Upper lobe of left lung (tissue), 6 donors: ENCODE data around the gene BRD7. TPM values are rescaled to one million over a fixed set of nuclear protein-coding genes. Genes with fewer than 3 reads are reported as not detected.

ENCODE experiments used
- ATAC-seq, 2 donors: fragments of 200-7000 bp; cut with Tn5 transposase; one replicate each; pipeline ENCODE4 v1.9.1; 2022; ENCODE audit warnings: mild to moderate bottlenecking in 2 of 2, moderate library complexity in 2 of 2; ENCODE audit not compliant: low FRiP score in 2 of 2
- DNase-seq, 2 donors: peaks; one replicate each; pipeline ENCODE4 v3.0.0-alpha.2; 2019 to 2020
- H3K27ac ChIP-seq, 4 donors: fragments of 200-600 bp; sonication (generic); one replicate each; pipeline ENCODE4 v1.5.1; 2016 to 2019
- H3K27me3 ChIP-seq, 4 donors: fragments of 200-600 bp; sonication (generic); one replicate each; pipeline ENCODE4 v1.5.1; 2017 to 2019
- H3K36me3 ChIP-seq, 4 donors: fragments of 200-600 bp; sonication (generic); one replicate each; pipeline ENCODE4 v1.5.1; 2016 to 2019
- H3K4me1 ChIP-seq, 4 donors: fragments of 200-600 bp; sonication (generic); one replicate each; pipeline ENCODE4 v1.5.1; 2018 to 2019
- H3K4me3 ChIP-seq, 4 donors: fragments of 200-600 bp; sonication (generic); one replicate each; pipeline ENCODE4 v1.5.1; 2017 to 2019; ENCODE audit warnings: mild to moderate bottlenecking in 2 of 4, moderate library complexity in 1 of 4
- H3K9me3 ChIP-seq, 4 donors: fragments of 200-600 bp; sonication (generic); one replicate each; pipeline ENCODE4 v1.5.1; 2018 to 2019
- CTCF ChIP-seq, 6 experiments: fragments of 450-650 bp in 4 of 6; fragments of 200-600 bp in 2 of 6; sonication (generic) in 2 of 6; IDR thresholded peaks; one replicate each; pipeline ENCODE4 v1.5.1; 2016 to 2019; ENCODE audit warnings: antibody characterized with exemption in 6 of 6
- EP300 ChIP-seq, 4 donors: sonication (generic); formaldehyde crosslinking; IDR thresholded peaks; one replicate each; pipeline ENCODE4 v1.5.1; 2017; ENCODE audit warnings: antibody characterized with exemption in 4 of 4, control low read depth in 2 of 4
- POLR2A ChIP-seq, 4 donors: fragments of 450-650 bp; IDR thresholded peaks; one replicate each; pipeline ENCODE4 v1.5.1; 2016 to 2017; ENCODE audit warnings: antibody characterized with exemption in 4 of 4, mild to moderate bottlenecking in 2 of 4
- POLR2AphosphoS5 ChIP-seq, 2 donors: sonication (generic); formaldehyde crosslinking; IDR thresholded peaks; one replicate each; pipeline ENCODE4 v1.5.1; 2017; ENCODE audit warnings: antibody characterized with exemption in 2 of 2
- WGBS, 2 donors: methylation state at CpG; one replicate each; pipeline ENCODE4 v1.1.5; 2017 to 2018; 5-methylcytosine and 5-hydroxymethylcytosine counted together
- total RNA-seq, 6 donors: library from RNA; depleted of rRNA in 4 of 6; stranded (reverse); fragments of >200 nt in 4 of 6; gene quantifications; one replicate each; pipeline versions ENCODE4 v1.1.0 to v1.2.1, GENCODE V29; 2016 to 2021
- donor health status: DM: no; HTN: no; CAD: no; lungs with moderate emphysema.
- donor health status: DM: no; HTN: yes; CAD: no; lungs with severe emphysema.

The BRD7 gene
- total RNA-seq, 6 donors from 2014 or later = 41.5 to 68.2 (median 53.4) TPM

- Histone ChIP-seq H3K4me1 (peaks cover 4 to 14% (median 11%) of the 10 kb centered on the region in 4 donors), H3K27ac (no peak overlapping the region), H3K27me3 (no peaks in the 10 kb centered on the region), H3K9me3 (no peaks in the 10 kb centered on the region), H3K4me3 (no peak overlapping the region), H3K36me3 (peaks cover 0 to 67% (median 9%) of the 10 kb centered on the region in 4 donors)
- TF ChIP-seq CTCF (IDR thresholded peaks at IDR 0.05) (peak in 4 of 6 experiments; percentile 14 to 45 (median 30)), EP300 (IDR thresholded peaks at IDR 0.05) (no peak)
- WGBS, 2 donors = 69% methylated on average over 6 to 7 of the region's 7 CpGs
- peak; percentile 45 to 82 for ATAC-seq
- DNase-seq = no peak
Observed at GRCh38 chr16:50326835-50327465, 41.8 kb downstream of the BRD7 start.

GRCh38 chr16:50326264-50326663 lies 42.5 kb downstream of the BRD7 start:
- Histone ChIP-seq H3K27ac (no peak overlapping the region), H3K27me3 (no peaks in the 10 kb centered on the region), H3K36me3 (peaks cover 0 to 74% (median 11%) of the 10 kb centered on the region in 4 donors), H3K4me1 (peaks cover 4 to 14% (median 11%) of the 10 kb centered on the region in 4 donors), H3K4me3 (no peak overlapping the region), H3K9me3 (no peaks in the 10 kb centered on the region)
- DNase-seq (no peak), ATAC-seq (no peak)
- WGBS, 2 donors = 91 to 96% methylated on average over 5 of the region's 5 CpGs
- TF ChIP-seq POLR2AphosphoS5 (IDR thresholded peaks at IDR 0.05) = no peak

- Histone ChIP-seq H3K4me1 (peaks cover 0 to 7% (median 4%) of the 10 kb centered on the region in 4 donors), H3K27ac (peak overlapping the region in 1 of 4 donors; percentile 38), H3K27me3 (no peaks in the 10 kb centered on the region), H3K4me3 (no peak overlapping the region), H3K9me3 (no peaks in the 10 kb centered on the region), H3K36me3 (peaks cover 14 to 84% (median 25%) of the 10 kb centered on the region in 4 donors)
- 63 to 69% methylated on average over 6 of the region's 6 CpGs for WGBS, 2 donors
- DNase-seq (no peak), ATAC-seq (peak in 1 of 2 donors; percentile 15)
- TF ChIP-seq POLR2AphosphoS5 (IDR thresholded peaks at IDR 0.05) (no peak), EP300 (IDR thresholded peaks at IDR 0.05) (no peak), POLR2A (IDR thresholded peaks at IDR 0.05) (no peak), CTCF (IDR thresholded peaks at IDR 0.05) (no peak)
Observed at GRCh38 chr16:50324345-50324744, 44.4 kb downstream of the BRD7 start.

- peak overlapping the region in 3 of 4 donors; percentile 19 to 42 (median 38) for H3K27ac ChIP-seq
- no peak overlapping the region for H3K4me3 ChIP-seq
- TF ChIP-seq POLR2A (IDR thresholded peaks at IDR 0.05) (no peak), EP300 (IDR thresholded peaks at IDR 0.05) (no peak), POLR2AphosphoS5 (IDR thresholded peaks at IDR 0.05) (no peak), CTCF (IDR thresholded peaks at IDR 0.05) (peak in 1 of 6 experiments; percentile 7)
- H3K27me3 ChIP-seq = no peaks in the 10 kb centered on the region
- H3K9me3 ChIP-seq = no peaks in the 10 kb centered on the region
- no peak for DNase-seq
- peaks cover 23 to 85% (median 29%) of the 10 kb centered on the region in 4 donors for H3K36me3 ChIP-seq
- no peak for ATAC-seq
- peaks cover 0 to 7% (median 2%) of the 10 kb centered on the region in 4 donors for H3K4me1 ChIP-seq
- 62 to 64% methylated on average over 11 of the region's 11 CpGs for WGBS, 2 donors
Observed at GRCh38 chr16:50323335-50324011, 45.3 kb downstream of the BRD7 start.

- DNase-seq (no peak), ATAC-seq (no peak)
- Histone ChIP-seq H3K4me1 (peaks cover 0 to 7% (median 2%) of the 10 kb centered on the region in 4 donors), H3K27me3 (no peaks in the 10 kb centered on the region), H3K27ac (no peak overlapping the region), H3K9me3 (no peaks in the 10 kb centered on the region), H3K4me3 (no peak overlapping the region), H3K36me3 (peaks cover 23 to 85% (median 35%) of the 10 kb centered on the region in 4 donors)
- 88 to 89% methylated on average over 1 of the region's 1 CpG for WGBS, 2 donors
- no peak for TF ChIP-seq CTCF (IDR thresholded peaks at IDR 0.05)
- TF ChIP-seq POLR2AphosphoS5 (IDR thresholded peaks at IDR 0.05) = no peak
- TF ChIP-seq POLR2A (IDR thresholded peaks at IDR 0.05) = no peak
- TF ChIP-seq EP300 (IDR thresholded peaks at IDR 0.05) = no peak
Observed at GRCh38 chr16:50322333-50322732, 46.5 kb downstream of the BRD7 start.
